HL-60 (cell line): ENCODE results near the gene ANKDD1A.

Experiments used
- DNase-seq, 2 experiments: peaks; one replicate each; pipeline ENCODE4 v3.0.0-alpha.2; 2010 to 2020; ENCODE audit warnings: low read depth in 1 of 2, low spot score in 1 of 2
- H3K27ac ChIP-seq: fragments of 250-450 bp; sonication (Bioruptor Pico); replicated peaks from 2 replicates; pipeline ENCODE4 v1.5.1; 2020; ENCODE audit warnings: mild to moderate bottlenecking, moderate library complexity
- H3K27me3 ChIP-seq: fragments of 250-450 bp; sonication (Bioruptor Pico); 2 replicates; pipeline ENCODE4 v1.5.1; 2021; ENCODE audit warnings: mild to moderate bottlenecking, moderate library complexity; ENCODE audit not compliant: insufficient read depth, poor library complexity, severe bottlenecking
- H3K4me3 ChIP-seq: replicated peaks from 2 replicates; pipeline ENCODE4 v1.5.1; 2011; ENCODE audit warnings: mild to moderate bottlenecking, control low read depth, low read length; ENCODE audit not compliant: insufficient read depth
- GABPA ChIP-seq: IDR thresholded peaks from 2 replicates; pipeline ENCODE4 v1.6.1; 2012; ENCODE audit warnings: low read depth
- POLR2AphosphoS5 ChIP-seq: IDR thresholded peaks from 2 replicates; pipeline ENCODE4 v1.6.1; 2012; ENCODE audit warnings: low read depth
- SPI1 ChIP-seq: IDR thresholded peaks from 2 replicates; pipeline ENCODE4 v1.6.1; 2012; ENCODE audit warnings: low read depth, mild to moderate bottlenecking, borderline replicate concordance
- TF ChIP-seq, protein P1 (sequence below): IDR thresholded peaks from 2 replicates; pipeline ENCODE4 v1.6.1; 2012; ENCODE audit warnings: low read depth; ENCODE audit not compliant: insufficient replicate concordance
- TF ChIP-seq, protein P2 (sequence below): IDR thresholded peaks from one replicate; pipeline ENCODE4 v1.5.1; 2011; ENCODE audit warnings: low read length, control low read depth, inconsistent platforms; ENCODE audit not compliant: insufficient read depth

The ANKDD1A gene

DNA sequence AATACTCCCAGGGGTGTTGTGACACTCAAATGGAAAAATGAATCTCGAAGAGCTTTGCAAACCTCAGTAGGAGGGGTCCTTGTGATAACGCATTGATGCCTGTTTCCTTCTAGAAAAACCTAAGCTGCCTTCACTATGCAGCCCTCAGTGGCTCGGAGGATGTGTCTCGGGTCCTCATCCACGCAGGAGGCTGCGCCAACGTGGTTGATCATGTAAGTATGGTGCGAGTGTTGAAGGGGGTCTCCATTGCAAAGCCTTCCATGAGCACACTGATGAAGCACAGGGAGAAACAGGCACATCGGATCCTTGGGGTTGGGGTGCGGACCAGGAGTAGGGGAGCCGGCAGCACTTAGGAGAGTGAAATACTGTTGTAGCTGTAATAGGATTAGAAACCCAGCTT lies 22.3 kb downstream of the ANKDD1A start:
- Histone ChIP-seq H3K27me3 (no peaks in the 10 kb centered on the region), H3K27ac (no peak overlapping the region), H3K4me3 (no peak overlapping the region)
- DNase-seq: no peak
- TF ChIP-seq, protein P1, sequence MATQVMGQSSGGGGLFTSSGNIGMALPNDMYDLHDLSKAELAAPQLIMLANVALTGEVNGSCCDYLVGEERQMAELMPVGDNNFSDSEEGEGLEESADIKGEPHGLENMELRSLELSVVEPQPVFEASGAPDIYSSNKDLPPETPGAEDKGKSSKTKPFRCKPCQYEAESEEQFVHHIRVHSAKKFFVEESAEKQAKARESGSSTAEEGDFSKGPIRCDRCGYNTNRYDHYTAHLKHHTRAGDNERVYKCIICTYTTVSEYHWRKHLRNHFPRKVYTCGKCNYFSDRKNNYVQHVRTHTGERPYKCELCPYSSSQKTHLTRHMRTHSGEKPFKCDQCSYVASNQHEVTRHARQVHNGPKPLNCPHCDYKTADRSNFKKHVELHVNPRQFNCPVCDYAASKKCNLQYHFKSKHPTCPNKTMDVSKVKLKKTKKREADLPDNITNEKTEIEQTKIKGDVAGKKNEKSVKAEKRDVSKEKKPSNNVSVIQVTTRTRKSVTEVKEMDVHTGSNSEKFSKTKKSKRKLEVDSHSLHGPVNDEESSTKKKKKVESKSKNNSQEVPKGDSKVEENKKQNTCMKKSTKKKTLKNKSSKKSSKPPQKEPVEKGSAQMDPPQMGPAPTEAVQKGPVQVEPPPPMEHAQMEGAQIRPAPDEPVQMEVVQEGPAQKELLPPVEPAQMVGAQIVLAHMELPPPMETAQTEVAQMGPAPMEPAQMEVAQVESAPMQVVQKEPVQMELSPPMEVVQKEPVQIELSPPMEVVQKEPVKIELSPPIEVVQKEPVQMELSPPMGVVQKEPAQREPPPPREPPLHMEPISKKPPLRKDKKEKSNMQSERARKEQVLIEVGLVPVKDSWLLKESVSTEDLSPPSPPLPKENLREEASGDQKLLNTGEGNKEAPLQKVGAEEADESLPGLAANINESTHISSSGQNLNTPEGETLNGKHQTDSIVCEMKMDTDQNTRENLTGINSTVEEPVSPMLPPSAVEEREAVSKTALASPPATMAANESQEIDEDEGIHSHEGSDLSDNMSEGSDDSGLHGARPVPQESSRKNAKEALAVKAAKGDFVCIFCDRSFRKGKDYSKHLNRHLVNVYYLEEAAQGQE: no peak
- TF ChIP-seq GABPA: no peak
- no peak for TF ChIP-seq POLR2AphosphoS5
- TF ChIP-seq SPI1: no peak
- TF ChIP-seq, protein P2, sequence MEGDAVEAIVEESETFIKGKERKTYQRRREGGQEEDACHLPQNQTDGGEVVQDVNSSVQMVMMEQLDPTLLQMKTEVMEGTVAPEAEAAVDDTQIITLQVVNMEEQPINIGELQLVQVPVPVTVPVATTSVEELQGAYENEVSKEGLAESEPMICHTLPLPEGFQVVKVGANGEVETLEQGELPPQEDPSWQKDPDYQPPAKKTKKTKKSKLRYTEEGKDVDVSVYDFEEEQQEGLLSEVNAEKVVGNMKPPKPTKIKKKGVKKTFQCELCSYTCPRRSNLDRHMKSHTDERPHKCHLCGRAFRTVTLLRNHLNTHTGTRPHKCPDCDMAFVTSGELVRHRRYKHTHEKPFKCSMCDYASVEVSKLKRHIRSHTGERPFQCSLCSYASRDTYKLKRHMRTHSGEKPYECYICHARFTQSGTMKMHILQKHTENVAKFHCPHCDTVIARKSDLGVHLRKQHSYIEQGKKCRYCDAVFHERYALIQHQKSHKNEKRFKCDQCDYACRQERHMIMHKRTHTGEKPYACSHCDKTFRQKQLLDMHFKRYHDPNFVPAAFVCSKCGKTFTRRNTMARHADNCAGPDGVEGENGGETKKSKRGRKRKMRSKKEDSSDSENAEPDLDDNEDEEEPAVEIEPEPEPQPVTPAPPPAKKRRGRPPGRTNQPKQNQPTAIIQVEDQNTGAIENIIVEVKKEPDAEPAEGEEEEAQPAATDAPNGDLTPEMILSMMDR: no peak

DNA sequence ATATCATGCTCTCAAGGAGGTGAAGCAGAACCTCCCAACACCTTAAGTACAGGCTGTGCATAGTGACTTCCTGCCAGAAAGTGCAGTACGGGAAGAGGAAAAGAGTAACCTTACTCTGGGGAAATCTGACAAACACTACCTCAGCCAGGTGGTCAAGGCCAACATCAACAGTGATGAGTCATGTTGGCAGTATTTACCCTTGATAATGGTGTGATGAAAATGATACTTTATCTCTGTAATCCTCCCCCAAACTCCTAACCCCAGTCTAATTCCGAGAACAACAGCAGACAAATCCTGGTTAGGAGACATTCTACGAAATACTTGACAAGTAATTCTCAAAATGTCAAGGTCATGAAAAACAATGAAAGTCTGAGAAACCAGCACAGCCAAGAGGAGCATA lies 26.5 kb downstream of the ANKDD1A start:
- Histone ChIP-seq H3K27ac (no peak overlapping the region), H3K27me3 (no peaks in the 10 kb centered on the region), H3K4me3 (no peak overlapping the region)
- DNase-seq: no peak
- TF ChIP-seq, protein P1: no peak
- TF ChIP-seq, protein P2: no peak
- TF ChIP-seq POLR2AphosphoS5 (no peak), GABPA (no peak)

DNA sequence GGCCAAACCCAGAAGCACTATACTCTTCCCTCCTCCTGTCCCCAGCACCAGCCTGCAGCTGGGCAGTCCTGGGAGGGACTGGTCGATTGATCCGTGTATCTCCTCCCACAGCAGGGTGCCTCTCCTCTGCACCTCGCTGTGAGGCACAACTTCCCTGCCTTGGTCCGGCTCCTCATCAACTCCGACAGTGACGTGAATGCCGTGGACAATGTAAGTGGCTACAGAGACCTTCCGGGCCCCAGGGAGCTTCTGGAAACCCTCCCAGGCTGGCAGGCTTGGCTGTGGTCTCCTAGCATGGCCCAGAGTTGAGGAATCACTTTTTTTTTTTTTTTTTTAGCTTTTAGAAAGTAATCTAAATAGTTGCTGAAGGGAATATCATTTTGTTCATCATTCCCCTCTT lies 30.7 kb downstream of the ANKDD1A start:
- Histone ChIP-seq H3K27me3 (no peaks in the 10 kb centered on the region), H3K27ac (no peak overlapping the region), H3K4me3 (no peak overlapping the region)
- DNase-seq: peak in 1 of 2 experiments; percentile 0
- TF ChIP-seq, protein P2: no peak
- TF ChIP-seq, protein P1: no peak
- TF ChIP-seq SPI1 (no peak), POLR2AphosphoS5 (no peak), GABPA (no peak)
